Gastrocnemius medialis (tissue), 4 donors: Measurements from ENCODE around the gene PRRC2C.

Experiments used
- POLR2A ChIP-seq, 2 donors: fragments of 450-650 bp; IDR thresholded peaks; one replicate each; pipeline ENCODE4 v1.6.1; 2017; ENCODE audit warnings: antibody characterized with exemption in 2 of 2, mild to moderate bottlenecking in 2 of 2, moderate library complexity in 2 of 2
- TF ChIP-seq, protein P1 (sequence below), 5 experiments: fragments of 450-650 bp in 3 of 5; fragments of 200-600 bp in 2 of 5; sonication (generic) in 2 of 5; IDR thresholded peaks in 4 of 5; conservative IDR thresholded peaks in 1 of 5; 1 replicate in 4 of 5; 2 replicates in 1 of 5; pipeline ENCODE4 v1.5.1; 2016 to 2019; ENCODE audit warnings: antibody characterized with exemption in 5 of 5, mild to moderate bottlenecking in 3 of 5, moderate library complexity in 3 of 5

DNA sequence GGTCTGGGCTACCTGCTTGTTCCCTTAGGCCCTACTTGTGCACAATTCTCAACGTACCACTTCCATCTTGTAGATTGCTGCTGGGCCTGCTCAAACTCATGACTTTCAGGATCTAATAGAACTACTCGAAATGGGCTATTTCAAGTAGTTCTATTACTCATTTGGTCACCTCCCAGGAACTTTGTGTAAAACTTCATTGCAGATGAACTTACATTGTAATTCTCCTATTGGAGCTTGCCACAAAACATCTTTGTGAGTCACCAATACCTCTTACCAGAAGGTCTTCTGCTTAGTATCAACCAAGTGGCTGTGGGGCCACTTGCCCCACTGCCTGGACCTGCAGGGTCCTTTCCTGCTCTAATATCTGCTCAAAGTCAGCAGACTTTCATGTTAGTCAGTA, 126.0 kb downstream of the PRRC2C start:
- TF ChIP-seq, protein P1, sequence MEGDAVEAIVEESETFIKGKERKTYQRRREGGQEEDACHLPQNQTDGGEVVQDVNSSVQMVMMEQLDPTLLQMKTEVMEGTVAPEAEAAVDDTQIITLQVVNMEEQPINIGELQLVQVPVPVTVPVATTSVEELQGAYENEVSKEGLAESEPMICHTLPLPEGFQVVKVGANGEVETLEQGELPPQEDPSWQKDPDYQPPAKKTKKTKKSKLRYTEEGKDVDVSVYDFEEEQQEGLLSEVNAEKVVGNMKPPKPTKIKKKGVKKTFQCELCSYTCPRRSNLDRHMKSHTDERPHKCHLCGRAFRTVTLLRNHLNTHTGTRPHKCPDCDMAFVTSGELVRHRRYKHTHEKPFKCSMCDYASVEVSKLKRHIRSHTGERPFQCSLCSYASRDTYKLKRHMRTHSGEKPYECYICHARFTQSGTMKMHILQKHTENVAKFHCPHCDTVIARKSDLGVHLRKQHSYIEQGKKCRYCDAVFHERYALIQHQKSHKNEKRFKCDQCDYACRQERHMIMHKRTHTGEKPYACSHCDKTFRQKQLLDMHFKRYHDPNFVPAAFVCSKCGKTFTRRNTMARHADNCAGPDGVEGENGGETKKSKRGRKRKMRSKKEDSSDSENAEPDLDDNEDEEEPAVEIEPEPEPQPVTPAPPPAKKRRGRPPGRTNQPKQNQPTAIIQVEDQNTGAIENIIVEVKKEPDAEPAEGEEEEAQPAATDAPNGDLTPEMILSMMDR (IDR thresholded peaks at IDR 0.05 in 4 of 5, conservative IDR thresholded peaks at IDR 0.05 in 1 of 5), result no peak
- TF ChIP-seq POLR2A (IDR thresholded peaks at IDR 0.05), result no peak
